HG02678 (cell line): ENCODE data around the gene CCDC28B.

Source experiments
- ATAC-seq: cut with Tn5 transposase; IDR thresholded peaks from one replicate; pipeline ENCODE4 v1.9.1; 2021; ENCODE audit warnings: mild to moderate bottlenecking, moderate library complexity; ENCODE audit not compliant: unreplicated experiment

The CCDC28B gene

DNA sequence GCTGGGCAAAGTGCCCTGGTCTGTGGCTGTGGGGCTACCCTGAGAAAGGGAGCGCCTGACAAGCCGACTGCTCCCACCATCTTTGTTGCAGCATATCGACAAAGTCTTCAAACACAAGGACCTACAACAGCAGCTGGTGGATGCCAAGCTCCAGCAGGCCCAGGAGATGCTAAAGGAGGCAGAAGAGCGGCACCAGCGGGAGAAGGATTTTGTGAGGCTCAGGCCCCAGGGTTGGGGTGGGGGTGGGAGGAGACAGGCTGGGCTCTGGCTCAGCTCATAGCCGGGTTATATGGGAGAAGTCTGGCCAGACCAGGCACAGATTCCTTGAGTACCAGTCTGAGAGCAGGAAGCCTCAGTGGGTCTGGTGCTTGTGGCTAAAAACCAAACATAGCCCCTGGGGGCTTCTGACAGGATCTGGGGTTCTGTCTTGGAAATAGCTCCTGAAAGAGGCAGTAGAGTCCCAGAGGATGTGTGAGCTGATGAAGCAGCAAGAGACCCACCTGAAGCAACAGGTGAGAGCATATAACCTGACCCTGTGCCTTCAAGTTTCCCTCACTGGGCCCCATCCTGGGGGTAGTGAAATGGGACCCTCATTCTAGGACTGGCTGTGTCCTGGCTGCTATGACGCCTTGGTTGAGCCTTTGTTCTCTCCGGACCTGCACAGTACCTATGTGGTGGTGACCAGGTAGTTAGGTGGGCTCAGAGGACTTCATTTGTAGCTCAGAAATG, 8.0 kb upstream of the CCDC28B start:
- no peak for ATAC-seq

DNA sequence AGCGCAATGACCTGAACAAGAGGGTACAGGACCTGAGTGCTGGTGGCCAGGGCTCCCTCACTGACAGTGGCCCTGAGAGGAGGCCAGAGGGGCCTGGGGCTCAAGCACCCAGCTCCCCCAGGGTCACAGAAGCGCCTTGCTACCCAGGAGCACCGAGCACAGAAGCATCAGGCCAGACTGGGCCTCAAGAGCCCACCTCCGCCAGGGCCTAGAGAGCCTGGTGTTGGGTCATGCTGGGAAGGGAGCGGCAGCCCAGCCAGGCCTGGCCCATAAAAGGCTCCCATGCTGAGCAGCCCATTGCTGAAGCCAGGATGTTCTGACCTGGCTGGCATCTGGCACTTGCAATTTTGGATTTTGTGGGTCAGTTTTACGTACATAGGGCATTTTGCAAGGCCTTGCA, 5.4 kb upstream of the CCDC28B start:
- ATAC-seq: no peak

- ATAC-seq: no peak
These were observed 4.9 kb upstream of the CCDC28B start for GRCh38 chr1:32195531-32195930.

GRCh38 chr1:32195972-32196823, 4.2 kb upstream of the CCDC28B start:
- ATAC-seq: no peak

- no peak for ATAC-seq
These were observed 3.3 kb upstream of the CCDC28B start for GRCh38 chr1:32197074-32197473.

GRCh38 chr1:32197837-32198236, 2.6 kb upstream of the CCDC28B start:
- no peak for ATAC-seq

DNA sequence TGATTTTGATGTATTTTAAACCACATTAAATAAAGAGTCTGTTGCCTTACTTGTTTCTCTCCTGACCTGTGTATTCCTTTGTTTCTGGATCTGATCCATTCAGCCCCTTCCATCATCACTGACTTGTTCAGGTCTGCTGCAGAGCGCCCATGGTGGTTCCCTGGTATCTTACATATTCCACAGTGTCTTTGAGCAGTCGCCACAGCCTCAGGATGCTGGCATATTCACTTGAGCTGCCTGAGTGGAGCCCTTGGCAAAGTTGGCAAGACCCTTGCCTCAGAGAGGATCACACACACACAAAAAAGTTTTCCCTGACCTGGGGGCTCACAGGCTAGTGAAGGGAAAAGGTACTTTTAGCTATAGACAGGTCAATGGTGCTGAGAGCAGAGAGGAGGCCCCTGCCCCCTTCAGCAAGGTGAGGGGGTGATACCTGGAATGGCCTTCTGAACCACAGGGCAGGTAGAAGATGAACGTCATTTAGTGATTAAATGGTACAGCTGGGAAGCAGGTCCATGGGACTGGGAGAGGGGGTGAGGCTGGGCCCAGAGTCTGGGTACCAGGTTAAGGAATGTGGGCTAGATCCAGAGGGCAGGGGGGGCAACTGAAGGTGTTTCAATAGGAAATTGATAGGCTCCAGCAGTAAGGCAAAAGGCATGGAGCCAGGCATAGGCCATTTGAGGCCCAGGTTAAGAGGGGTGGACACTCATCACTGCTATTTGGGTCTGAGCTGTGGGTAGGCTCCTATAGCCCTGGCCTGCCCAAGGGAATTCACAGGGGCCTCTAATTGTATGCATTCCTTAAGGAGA, 2.0 kb upstream of the CCDC28B start:
- ATAC-seq: no peak

DNA sequence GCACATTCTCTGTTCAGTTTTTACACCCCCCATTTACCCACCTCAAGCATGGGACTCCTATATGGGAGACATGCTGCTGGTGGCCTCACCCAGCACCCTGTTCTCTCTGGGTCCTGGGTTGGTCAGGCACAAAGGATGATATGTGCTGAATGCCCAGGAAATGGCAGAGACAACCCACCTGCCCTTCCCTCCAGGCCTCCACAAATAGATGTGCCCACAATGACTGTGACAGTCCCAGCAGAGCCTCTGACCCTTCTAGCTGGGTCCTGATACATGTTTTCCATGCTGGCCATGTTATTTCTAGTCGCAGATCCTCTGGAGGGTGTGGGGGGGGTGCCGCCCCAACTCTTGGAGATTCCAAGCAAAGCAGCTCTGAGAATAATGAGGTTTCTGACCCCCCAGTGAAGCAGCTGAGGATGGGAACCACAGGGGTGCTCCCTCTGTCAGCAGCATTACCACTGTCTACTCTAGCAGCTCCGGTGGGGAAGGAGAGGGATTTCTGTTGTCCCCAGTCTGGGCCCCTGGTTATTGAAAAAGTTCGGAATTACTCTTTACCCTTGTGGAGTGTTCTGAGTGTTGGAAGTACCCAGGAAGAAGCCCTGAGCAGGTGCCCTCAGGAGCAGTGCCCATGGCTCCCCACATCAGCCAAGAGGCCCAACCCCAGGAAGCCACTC, 1.2 kb upstream of the CCDC28B start:
- ATAC-seq: no peak

DNA sequence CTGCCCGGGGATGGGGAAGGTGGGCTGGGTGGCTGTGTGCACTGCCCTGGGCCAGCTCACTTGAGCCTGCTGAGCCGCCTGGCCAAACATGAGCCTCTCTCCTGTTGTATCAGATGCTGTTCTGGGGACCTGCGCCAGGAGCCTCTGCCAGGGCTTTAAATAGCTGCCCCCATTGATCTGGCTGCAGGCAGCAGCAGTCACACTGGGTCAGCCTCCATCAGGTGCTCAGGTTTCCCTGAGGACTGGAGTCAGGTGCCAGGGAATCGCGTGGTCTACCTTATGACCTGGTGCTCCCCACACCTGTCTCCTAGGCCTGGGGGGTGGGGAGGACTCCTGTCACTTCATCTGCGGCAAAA, 700 bp upstream of the CCDC28B start:
- ATAC-seq: no peak

DNA sequence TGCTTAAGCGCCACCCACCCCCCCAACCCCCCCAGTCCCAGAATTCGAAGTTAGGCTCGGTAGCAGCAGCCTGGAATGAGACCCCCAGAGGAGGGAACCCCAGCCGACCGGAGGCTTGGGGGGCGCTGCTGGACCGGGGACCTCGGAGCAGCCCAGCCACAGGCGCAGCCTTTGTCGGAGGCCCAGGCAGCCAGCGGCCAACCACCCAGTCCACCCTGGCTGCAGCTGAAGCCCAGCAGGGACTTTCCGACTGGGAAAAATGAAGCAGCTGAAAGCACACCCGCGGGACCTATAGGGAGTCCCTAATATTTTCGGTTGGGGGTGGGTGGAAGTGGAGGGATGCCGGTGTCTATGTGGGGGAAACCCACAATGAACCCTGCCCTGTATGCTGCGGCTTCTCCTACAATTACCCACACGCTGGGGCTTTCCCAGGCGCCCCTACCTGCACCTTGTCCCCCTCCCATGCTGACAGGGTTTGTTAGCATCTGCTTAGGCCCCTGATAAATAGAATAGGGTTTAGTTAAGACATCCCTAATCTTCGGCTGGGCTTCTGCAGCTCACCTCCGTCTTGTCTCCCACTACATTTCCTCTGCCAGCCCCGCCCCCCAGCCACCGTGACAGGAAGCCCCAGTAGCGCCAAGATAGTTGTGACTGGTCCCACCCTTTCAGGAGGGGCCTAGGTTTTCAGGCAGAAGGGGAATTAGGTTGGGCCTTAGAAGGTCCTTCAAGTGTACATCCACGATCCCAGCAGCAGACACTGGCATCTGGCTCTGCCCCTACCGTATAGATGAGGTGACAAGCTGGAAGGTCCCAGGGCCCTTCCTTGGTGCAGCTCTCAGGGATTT, 838 bp downstream of the CCDC28B start:
- peak; percentile 37 for ATAC-seq

DNA sequence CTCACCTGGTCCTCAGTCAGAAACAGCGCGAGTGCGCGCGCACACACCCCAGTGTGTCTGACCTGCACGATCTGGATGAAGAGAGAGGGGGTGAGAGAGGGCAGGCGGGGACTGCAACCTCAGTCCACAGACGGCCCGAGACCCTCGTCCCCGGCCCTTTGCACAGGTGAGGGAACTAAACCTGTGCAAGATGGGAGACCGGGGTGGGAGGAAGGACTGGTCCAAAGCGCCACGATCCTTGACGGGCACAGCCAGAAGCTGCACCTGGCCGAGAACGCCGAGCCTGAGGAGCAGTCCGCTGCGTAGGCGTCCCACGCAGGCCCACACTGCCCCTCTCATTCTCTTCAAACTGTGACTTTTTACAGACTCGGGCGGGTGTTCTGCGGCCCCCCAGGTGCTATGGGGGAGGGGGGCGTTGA, 4.6 kb downstream of the CCDC28B start:
- no peak for ATAC-seq

DNA sequence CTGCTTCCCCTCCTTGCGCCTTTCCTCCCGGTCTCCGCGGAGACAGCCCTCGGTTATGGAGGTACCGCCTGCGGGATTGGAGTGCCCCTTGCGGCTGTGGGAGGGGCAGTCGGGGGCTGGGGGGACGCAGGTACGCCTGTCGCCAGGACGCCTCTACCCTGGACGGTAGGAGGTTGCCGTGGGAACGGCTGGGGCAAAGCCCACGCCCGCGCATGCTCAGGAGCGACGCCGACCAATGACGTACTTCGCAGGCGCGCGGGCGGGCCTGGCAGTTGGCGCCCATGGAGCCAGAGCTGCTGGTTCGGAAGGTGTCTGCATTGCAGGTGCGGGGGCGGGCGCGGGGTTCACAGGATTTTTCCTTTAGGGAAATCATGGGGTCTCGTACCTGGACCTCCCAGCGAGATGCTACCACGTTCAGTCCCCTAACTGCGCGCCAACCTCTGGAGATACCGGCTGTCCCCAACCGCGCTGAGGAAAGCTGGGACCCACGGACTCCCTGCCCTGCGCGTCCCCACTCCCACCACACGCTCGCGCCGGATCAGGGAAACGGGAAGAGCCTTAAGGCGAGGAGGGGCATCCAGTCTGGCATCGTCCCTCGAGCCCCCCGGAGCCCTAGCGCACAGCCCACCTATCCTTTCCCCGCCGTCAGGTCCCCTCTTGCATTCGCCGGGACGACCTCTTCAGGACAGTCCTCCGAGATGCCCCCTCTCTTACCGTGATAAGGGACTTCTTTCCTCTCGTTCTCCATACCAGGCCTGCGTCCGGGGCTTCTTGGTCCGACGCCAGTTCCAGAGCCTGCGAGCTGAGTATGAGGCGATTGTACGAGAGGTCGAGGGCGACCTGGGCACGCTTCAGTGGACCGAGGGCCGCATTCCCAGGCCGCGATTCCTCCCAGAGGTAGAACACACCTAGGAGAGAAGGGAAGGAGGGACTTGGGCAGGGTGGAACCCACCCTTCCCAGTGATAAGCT, 5.3 kb downstream of the CCDC28B start, which contains the start of gene IQCC:
IQCC (plus strand) TSS at position 271 of the 970 bp plus-strand sequence; CDS start at position 282, 11 bp downstream.
- peak; percentile 62 for ATAC-seq

DNA sequence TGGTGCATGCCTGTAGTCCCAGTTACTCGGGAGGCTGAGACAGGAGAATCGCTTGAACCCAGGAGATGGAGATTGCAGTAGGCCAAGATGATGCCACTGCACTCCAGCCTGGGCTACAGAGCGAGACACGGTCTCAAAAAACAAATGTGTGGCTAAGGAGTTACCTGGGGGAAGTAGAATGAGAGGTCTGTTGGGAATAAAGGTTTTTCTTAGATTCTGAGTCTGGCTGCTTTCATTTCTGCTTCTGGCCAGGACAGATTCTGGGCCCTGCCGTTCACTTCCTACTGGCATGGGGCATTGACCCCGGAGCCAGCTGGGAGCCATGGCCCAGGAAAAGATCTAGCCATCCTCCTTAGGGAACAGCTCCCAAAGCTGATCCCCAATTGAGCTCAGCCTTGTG, 8.1 kb downstream of the CCDC28B start:
- no peak for ATAC-seq

DNA sequence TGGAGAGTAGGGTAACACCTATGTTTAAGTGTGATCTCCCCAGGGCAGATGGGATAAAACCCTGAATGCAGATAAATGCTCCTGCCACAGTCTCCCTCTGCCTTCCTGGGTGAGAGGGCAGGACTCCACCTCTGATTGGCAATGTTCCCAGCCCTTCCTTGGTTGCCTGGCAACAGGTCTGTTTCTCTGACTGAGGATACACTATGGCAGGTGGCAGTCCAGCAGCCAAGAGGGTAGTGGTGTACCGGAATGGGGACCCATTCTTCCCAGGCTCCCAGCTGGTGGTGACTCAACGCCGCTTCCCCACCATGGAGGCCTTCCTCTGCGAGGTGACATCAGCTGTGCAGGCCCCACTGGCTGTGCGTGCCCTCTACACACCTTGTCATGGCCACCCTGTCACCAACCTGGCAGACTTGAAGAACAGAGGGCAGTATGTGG, 8.5 kb downstream of the CCDC28B start, which contains the start of gene DCDC2B:
DCDC2B (plus strand) TSS at position 199 of the 438 bp plus-strand sequence; CDS start at position 204, 5 bp downstream.
- no peak for ATAC-seq

- no peak for ATAC-seq
These were observed 15.5 kb downstream of the CCDC28B start for GRCh38 chr1:32215629-32216480.

DNA sequence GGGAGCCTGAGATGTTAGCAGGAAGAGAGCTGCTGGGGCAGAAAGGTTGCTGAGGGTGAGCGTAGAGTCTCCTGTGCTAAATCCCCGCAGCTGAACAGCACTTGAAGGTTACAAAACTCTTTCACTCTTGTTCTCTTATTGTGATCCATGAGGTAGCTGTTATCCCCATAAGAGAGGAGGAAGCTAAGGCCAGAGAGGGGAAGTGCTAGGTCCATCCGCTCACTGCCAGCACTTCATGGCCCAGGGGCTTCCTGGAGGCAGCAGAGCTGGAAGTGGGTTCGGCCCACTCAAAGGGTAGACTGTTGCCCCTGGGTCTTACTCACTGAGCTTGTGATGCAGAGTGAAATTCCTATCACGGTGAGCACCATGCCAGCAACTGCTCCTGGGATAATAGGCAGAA, 16.2 kb downstream of the CCDC28B start:
- no peak for ATAC-seq

DNA sequence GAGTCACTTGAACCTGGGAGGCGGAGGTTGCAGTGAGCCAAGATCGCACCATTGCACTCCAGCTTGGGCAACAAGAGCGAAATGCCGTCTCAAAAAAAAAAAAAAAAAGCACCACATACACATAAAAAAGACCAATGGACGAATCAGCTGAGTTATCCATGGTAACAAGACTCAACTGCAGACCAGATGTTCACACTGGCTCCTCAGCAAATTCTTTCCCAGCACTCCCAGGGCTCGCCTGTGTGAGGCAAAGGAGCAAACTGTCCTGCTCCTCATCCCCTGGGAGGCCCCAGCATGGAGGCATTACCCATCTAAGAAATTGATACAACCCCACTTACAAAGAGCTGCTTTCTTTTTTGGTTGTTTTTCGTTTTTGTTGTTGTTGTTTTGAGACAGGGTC, 18.6 kb downstream of the CCDC28B start:
- no peak for ATAC-seq
